GM18867 (cell line): Measurements from ENCODE around the gene ACOT11.
"Not testable (repeated sequence)": the region's sequence is repeated elsewhere in the genome, so short reads cannot be mapped to it uniquely, and the experiment has no call there.

ENCODE experiments used
- ATAC-seq: cut with Tn5 transposase; IDR thresholded peaks from one replicate; pipeline ENCODE4 v1.9.1; 2021; ENCODE audit warnings: mild to moderate bottlenecking, moderate library complexity; ENCODE audit not compliant: unreplicated experiment

ACOT11 gene

DNA sequence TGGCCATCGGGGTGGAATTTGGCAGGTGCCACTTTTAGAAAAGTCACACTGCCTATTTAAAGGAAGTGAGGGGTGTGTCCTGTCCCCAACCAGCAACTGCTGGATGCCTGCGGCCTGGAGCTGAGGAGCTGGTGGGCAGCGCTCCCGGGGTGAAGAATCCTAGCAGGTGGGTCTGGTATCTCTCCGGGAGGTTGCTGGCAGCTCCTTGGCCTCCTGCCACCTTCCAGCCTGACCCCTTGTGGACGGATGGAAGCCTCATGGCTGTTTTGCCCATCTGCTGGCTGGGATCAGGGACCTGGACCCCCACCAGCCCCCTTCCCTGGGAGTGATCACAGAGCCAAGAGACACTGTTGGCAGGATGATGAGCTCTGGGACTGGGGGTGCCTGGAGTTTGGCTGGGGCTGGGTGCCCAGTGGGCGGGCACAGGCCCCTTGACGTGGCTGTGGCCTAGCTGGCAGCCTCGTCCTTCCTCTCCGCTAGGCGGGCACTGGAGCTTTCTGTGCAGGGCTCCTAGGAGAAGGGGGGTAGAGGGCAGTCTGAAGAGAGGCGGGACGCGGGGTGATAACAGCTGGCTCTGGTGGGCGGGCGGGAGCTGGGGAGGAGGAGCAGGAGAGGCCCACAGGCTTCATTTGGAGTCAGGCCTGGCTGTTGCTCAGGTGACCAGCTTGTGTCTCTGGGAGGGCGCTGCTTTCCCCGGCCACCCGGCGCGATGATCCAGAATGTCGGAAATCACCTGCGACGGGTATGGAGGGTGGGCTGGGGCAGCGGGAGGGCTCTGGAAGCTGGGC is at the start of gene ACOT11:
TSS of gene ACOT11 (plus strand) at position 628 of the 788 bp plus-strand sequence. CDS start at position 710, 82 bp downstream.
- ATAC-seq: no peak

DNA sequence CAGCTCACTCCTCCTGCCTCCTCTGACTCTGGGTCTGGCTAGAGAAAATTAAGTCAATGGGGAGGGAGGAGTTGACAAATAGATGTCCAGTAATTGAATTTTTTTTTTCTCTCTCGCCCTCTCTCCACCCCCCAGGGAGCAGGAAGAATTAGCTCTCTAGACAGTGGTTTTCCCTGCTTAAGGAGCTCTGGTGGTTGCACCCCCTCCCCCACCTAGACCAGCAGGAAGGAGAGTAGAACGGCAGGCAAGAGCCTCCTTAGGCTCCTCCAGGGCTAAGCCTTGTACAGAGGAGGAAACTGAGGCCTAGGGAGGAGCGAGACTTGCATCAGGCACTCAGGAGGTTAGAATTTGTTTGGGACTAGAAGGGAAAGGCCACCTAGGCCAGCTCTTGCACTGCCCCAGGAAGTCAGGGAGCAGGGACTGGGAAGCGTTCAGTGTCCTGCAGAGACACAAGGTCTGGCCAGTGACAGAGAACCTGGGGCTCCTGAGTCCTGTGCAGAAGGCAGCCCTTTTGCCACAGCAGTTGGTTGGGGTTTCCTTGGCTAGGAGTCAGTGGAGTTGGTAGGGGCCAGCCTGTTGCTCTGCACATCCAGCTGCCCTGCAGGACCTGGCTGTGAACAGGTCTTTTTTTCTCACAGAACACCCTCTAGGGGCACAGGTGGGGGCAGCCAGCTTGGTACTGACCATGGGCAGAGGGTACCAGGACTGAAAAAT is 49.5 kb upstream of the ACOT11 start:
- no peak for ATAC-seq

DNA sequence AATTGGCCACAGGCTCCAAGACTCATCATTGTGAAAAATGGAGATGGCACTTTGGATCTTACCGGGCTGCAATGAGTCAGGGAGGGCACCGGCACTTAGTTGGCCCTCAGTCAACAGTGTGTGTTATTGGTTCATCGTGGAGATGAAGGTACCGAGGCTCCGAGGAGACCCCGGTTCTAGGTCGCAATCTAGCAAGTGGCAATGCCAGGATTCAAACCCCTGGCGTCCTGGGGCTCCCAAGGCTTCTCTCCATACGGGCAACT is 49.0 kb upstream of the ACOT11 start:
- ATAC-seq: no peak

DNA sequence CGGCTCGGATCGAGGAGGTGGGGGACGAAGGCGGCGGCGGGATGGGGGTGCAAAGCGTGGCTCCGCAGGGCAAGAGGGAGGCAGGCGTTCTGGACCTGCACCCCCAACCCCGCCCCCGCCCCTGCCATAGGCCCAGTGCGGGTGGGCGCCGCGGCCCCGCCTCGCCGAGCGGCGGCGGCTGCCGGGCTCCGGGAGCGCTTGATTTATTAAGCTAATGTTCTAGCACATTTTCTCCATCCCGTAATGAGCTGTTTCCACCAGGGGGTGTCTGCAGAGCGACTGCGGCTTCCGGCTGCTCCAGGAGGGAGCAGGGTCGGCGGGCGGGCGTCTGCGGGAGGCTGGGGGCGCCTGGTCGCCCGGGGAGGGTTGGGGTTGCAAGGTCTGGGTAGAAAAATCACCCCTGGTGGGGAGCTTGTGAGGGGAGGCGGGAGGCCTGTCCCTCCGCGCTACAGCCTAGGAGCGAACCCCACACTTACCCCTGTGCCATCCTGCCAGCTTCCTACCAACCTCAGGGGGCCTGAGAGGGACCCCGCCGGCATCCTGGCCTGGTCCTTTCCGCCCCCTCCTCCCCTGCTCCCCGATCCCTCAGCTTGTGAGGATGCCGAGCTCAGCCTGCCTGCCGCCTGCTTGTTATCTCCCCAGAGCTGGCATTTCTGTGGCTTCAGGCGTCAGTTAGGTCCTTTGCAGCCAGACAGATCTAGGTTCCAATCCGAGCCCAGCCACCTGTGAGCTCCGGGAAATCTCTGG is 48.5 kb upstream of the ACOT11 start:
- no peak for ATAC-seq

DNA sequence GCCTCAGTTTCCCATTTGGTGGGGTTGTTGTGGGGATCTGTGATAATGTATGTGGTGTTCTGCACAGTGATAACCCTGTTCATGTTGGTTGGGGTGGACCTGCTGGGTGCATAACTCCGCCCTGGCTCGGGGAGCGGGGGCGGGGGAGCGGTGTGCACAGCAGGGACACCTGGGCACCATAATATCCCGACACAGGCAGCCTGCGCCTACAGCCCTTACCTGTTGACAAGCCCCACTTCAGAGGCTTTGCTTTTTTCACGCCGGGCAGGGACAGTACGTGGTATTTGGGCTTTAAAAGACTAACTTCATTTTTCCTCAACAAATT is 48.0 kb upstream of the ACOT11 start:
- ATAC-seq: no peak

DNA sequence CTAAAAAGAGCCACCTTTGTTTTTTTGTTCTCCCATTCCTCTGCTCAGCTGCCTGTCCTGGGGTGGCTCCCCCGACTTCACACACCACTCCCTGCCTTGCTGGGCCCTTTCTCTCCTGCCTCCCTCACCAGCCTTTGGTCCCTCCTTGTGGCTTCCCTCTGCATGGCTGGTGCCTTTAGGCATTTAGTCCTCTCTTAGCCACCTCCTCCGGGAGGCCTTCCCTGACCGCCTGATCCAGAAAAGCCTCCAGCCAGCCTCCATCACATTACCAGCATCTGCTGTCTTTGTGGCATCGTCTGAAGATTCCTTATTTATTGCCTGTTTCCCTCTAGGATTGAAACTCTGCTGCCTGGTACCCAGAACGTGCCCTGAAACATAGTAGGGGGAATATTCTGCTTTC is 46.2 kb upstream of the ACOT11 start:
- no peak for ATAC-seq

DNA sequence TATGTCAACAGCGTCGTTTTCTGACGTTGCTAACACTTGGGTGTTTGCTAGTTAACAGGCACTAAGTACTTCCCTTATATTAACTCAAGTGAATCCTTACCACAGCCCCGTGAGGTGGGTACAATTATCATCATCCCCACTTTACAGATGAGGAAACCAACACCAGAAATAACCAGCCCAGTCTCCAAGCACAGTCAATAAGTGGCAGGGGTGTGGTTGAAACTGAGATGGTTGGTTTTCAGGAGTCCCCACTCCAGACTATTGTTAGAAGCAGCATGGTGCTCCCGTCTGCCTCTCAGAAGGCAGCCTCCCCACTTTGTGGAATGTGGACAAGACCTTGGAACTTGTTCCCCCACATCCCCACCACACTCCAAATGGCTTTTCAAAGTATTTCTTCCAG is 45.7 kb upstream of the ACOT11 start:
- ATAC-seq: no peak

DNA sequence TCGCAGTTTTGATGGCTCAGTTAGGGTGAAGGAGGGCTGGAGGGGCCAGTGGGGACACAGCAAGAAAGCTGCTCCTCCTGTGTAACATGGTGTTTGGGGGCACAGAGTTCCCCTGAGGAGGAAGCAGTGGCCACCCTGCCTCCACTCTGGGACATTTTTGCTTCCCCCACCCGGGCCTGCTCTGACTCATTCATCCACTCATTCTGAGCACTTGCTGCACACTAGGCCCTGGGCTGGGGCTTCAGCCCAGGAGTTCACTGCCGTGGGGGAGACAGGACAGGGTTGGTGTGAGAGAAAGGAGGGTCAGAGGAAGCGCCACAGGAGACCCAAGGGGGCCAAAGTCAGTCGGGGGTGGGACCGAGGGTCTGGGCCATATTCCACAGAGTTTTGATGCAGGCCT is 41.4 kb upstream of the ACOT11 start:
- ATAC-seq: no peak

DNA sequence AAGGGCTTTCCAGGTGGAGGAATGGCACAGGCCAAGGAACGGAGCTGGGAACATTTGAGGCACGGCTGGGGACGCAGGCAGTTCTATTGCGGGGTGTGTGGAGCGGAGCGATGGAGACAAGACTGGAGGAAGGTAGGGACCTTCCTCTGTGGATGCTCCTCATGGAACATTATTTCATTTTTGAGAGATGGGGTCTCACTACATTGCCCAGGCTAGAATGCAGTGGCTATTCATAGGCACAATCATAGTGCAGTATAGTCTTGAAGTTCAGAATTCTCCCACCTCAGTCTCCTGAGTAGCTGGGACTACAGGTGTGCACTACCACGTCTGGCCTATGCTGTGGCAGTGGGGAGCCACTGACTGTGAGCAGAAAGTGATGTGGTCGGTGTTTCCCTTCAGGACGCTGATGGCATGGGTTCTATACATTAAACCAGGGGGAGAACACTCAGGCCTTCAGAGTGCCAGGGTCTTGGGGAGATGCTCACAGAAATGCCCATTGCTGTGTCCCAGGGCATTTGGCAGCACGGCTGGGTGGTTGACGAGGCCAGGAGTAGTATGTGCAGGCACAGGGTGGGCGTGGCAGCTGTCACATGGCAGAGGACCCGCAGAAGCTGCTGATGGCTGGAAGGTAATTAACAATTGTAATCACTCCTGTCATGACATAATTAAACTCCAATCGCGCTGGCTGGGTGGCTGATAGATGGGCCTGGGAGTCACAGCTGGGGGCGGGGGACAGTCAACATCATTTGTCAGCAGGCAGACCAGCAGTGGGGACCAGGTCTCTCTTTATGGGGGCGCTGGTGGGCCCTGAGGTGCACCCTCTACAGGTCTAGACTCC is 40.8 kb upstream of the ACOT11 start:
- no peak for ATAC-seq

DNA sequence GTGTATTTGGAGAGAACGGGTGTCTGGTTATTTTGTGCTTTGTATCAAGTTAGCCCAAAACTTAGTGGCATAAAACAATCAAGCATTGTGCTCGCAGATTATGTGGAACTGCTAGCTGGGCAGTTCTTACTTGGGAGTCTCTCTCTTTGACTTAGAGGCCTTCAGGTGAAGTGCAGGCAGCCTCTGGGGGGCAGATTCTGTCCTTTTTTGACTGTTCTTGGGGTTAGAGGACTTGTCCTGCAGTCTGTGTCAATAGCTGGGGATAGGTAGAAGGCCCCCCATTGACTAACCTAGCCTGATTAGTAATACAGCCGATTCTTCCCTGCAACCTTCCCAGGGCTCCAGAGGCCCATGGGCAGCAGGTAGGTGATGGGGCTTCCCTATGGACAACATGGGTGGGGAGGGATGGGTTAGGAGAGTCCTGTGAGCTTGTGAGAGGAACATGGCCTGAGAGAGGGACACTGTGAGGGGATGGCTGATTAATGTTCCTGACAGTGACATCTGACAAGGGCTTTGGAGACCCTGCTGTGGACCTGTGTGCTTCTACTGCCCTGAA is 37.2 kb upstream of the ACOT11 start:
- no peak for ATAC-seq

DNA sequence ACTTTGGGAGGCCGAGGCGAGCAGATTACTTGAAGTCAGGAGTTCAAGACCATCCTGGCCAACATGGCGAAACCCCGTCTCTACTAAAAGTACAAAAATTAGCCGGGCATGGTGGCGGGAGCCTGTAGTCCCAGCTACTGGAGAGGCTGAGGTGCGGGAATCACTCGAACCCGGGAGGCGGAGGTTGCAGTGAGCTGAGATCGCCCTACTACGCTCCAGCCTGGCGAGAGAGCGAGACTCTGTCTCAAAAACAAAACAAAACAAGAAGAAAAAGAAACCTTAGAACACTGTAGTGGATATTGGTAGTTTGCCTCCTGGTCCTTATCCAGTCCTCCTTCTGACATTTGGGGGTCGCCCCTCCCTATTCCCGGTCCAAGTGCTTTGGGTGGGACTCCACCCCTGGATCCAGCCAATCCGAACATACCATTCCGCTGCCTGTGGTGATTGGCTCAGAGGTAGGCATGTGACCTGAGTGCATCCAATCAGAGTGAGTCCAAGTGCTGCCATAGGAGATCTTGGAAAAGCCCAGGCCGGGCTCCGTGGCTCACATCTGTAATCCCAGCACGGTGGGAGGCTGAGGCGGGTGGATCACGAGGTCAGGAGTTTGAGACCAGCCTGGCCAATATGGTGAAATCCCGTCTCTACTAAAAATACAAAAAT is 34.0 kb upstream of the ACOT11 start:
- not testable (repeated sequence) for ATAC-seq

DNA sequence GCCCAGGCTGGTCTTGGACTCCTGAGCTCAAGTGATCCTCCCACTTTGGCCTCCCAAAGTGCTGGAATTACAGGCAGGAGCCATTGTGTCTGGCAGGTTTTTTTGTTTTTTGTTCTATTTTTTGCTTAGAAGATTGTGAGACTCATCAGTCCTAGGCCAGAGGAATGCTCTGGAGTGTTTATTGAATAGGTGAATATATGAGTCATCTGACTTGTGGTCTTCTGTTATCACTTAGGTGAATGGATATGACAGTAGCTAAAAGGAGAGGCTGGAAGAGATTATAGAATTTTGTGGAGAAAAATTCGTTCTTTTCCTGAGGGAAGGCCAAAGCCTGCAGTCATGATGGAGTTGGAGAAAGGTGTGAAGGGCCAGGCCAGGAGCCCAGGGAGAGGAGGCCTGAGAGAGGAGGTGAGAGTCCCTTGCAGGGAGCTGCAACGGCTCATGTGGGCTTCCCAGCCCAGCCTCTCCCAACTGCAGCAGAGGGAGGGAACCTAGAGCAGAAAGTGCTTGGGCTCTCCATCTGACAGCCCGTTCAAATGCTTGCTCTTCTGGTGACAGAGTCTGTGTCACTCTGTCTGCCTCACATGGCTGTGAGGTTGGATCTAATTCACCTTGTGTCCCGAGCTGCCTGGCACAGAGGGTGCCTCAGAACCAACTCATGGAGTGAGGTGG is 31.6 kb upstream of the ACOT11 start:
- ATAC-seq: no peak

DNA sequence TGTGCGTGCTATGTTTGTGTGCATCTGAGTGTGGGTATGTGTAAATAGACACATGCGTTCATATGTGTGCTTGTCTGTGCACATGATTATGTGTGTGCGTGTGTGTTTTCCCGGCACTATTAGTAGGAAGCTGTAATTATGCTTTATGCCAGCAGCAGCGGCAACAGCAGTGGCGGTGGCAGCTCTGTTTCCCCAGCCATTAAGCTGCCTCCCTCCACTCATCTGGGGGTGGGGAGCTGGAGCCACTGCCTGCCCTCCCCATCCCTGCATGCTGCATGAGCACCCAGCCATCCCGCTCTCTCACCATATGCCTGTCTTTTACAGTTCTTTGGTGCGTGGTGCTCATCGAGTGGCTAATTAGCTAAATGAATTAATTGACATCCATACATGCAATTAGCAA is 30.5 kb upstream of the ACOT11 start:
- ATAC-seq: no peak

DNA sequence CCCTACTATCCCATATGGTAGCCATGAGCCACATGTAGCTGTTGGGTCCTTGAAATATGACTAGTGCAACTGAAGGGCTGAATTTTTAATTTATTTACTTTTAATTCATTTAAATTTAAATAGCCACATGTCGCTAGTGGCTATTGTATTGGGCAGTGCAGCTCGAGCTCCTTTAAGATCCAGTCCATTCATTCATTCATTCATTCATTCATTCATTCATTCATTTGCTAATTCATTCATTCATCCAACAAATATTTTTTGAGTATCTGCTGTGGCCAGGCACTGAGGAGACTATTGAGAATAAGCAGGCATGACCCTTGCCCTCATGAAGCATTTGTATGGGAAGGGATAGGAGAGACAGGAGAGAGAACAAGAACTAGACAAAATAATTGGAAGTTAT is 29.5 kb upstream of the ACOT11 start:
- ATAC-seq: no peak

DNA sequence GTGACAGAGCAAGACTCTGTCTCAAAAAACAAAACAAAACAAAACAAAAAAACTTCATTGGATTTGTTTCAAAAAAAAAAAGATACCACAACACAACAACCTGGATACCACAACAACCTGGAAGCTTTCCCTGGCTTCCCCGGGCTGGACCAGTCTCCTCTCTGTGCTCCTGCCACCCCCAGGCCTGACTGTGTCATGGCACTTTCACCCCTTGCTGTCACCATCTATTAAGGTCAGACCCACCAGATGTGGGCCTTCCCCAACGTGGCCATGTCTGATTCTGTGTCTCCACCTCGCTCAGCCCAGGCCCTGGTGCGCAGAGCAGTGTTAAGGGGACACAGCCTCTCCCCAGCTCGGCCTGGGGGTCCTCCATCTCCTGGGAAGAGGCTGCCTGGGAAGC is 28.3 kb upstream of the ACOT11 start:
- ATAC-seq: no peak

DNA sequence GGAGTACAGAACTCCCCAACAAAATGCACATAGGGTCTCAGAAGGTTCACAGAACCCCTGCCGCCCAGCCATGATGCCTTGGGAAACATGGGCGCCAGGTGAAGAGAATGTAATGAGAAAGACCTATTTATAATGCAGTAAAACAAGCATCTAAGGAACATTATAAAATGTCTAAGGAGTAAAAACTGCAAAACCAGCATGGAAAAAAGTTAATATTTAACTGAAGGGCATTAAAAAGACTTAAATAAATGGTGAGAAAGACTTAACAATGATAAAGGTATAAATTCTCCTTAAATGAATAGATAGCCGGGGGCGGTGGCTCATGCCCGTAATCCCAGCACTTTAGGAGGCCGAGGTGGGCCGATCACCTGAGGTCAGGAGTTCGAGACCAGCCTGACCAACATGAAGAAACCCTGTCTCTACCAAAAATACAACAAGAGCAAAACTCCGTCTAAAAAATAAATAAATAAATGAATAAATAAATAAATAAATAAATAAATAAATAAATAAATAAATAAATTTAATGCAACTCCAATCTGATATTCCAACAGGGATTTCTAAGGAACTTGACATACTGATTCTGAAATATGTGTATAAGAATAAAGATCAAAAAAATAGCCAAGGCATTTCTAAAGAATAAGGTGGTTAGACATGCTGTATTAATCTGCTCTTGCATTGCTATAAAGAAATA is 27.3 kb upstream of the ACOT11 start:
- ATAC-seq: no peak

DNA sequence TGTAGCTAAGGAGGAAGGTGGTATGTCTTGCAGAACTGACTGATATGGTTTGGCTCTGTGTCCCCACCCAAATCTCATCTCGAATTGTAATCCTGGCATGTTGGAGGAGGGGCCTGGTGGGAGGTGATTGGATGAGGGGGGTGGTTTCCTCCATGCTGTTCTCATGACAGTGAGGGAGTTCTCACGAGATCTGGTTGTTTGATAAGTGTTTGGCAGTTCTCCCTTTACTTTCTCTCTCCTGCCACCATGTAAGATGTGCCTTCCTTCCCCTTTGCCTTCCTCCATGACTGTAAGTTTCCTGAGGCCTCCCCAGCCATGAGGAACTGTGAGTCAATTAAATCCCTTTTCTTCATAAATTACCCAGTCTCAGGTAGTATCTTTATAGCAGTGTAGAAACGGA is 21.5 kb upstream of the ACOT11 start:
- ATAC-seq: not testable (repeated sequence)

DNA sequence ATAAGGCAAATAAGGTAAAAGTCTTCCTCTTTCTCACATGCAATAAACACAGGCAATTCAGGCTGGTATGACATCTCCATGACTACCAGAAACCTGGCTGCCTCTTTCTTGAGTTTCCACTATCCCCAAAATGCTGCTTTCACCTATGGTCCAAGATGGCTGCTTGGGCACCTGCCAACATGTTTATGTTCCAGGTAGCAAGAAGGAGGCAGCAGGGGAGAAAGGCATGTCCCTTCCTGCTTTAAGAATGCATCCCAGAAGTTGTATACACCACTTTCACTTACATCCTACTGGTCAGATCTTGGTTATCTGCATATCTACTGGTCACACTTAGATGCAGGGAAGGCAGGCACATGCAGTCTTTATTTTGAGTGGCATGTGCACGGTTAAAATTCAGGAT is 19.4 kb upstream of the ACOT11 start:
- ATAC-seq: no peak

DNA sequence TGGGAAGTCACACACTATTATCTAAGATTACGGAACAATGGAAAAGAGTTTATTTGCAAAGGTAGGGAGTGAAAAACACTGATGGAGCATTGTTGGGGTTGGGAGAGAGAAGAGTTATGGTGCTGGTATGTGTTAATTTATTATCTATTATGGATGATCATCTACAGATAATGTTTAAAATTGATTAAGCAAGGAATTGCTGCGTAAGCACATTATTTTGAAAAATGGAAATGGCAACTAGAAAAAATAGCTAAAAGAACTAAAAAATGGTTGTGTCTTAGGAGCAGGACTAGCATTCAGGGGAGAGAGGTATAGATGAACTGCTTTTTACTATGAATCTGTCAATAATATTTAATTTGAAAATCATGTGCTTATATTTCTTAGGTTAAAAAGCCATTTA is 16.0 kb upstream of the ACOT11 start:
- ATAC-seq: no peak
